AG08396 (cell line): Measurements from ENCODE around the gene PIGM.

Experiments used
- DNase-seq: peaks from one replicate; pipeline ENCODE4 v3.0.0; 2012; ENCODE audit warnings: low spot score, mixed read lengths

PIGM gene

GRCh38 chr1:160031365-160032164, at the start of gene PIGM:
Gene PIGM (minus strand): TSS chr1:160031990. CDS start chr1:160031739, 251 bp downstream.
- peak; percentile 90 for DNase-seq

- DNase-seq = peak; percentile 59
These were observed 49.6 kb upstream of the PIGM start, which contains the start of gene KCNJ9 for GRCh38 chr1:160081261-160081936. Gene KCNJ9 (plus strand): TSS chr1:160081538. CDS start chr1:160084031, 2,493 bp downstream.

- no peak for DNase-seq
These were observed 48.8 kb upstream of the PIGM start for GRCh38 chr1:160080381-160081100.

GRCh38 chr1:160079448-160079847, 47.7 kb upstream of the PIGM start:
- DNase-seq = no peak

- peak; percentile 70 for DNase-seq
These were observed 46.9 kb upstream of the PIGM start for GRCh38 chr1:160078512-160079195.

GRCh38 chr1:160077486-160077885, 45.7 kb upstream of the PIGM start:
- no peak for DNase-seq

- DNase-seq = no peak
These were observed 44.5 kb upstream of the PIGM start for GRCh38 chr1:160076295-160076694.

GRCh38 chr1:160075836-160076235, 44.0 kb upstream of the PIGM start:
- no peak for DNase-seq

- DNase-seq = no peak
These were observed 43.1 kb upstream of the PIGM start for GRCh38 chr1:160074865-160075264.

- DNase-seq = no peak
These were observed 39.5 kb upstream of the PIGM start for GRCh38 chr1:160071289-160071688.

GRCh38 chr1:160070243-160071163, 38.7 kb upstream of the PIGM start:
- peak; percentile 75 for DNase-seq

- DNase-seq = no peak
These were observed 37.9 kb upstream of the PIGM start, which contains the start of gene KCNJ10 for GRCh38 chr1:160069460-160070231. Gene KCNJ10 (minus strand): TSS chr1:160070160. CDS start chr1:160042532, 27,628 bp downstream.

GRCh38 chr1:160068225-160068624, 36.4 kb upstream of the PIGM start:
- DNase-seq = no peak

- DNase-seq = no peak
These were observed 35.3 kb upstream of the PIGM start for GRCh38 chr1:160066829-160067745.

- DNase-seq = no peak
These were observed 33.0 kb upstream of the PIGM start for GRCh38 chr1:160064746-160065145.

GRCh38 chr1:160064164-160064563, 32.4 kb upstream of the PIGM start:
- DNase-seq = no peak

- no peak for DNase-seq
These were observed 31.4 kb upstream of the PIGM start for GRCh38 chr1:160063176-160063575.

- DNase-seq = no peak
These were observed 30.4 kb upstream of the PIGM start for GRCh38 chr1:160062230-160062532.
